BLaER1 (cell line): ENCODE results near the gene SSH3.
A peak's percentile ranks its signal among the peaks of the same experiment; 100 is the strongest.
"Not testable (repeated sequence)": the region's sequence is repeated elsewhere in the genome, so short reads cannot be mapped to it uniquely, and the experiment has no call there.

Experiments
- H3K27ac ChIP-seq: shearing (Covaris generic); formaldehyde crosslinking; 2 replicates; pipeline ENCODE4 v1.8.1; 2022
- H3K27me3 ChIP-seq: shearing (Covaris generic); formaldehyde crosslinking; 2 replicates; pipeline ENCODE4 v1.8.1; 2022
- H3K36me3 ChIP-seq: shearing (Covaris generic); formaldehyde crosslinking; 2 replicates; pipeline ENCODE4 v1.8.1; 2022
- H3K4me1 ChIP-seq: shearing (Covaris generic); formaldehyde crosslinking; 2 replicates; pipeline ENCODE4 v1.8.1; 2022
- H3K4me2 ChIP-seq: shearing (Covaris generic); formaldehyde crosslinking; 2 replicates; pipeline ENCODE4 v1.8.1; 2022
- H3K4me3 ChIP-seq: shearing (Covaris generic); formaldehyde crosslinking; 2 replicates; pipeline ENCODE4 v1.8.1; 2022
- H3K9ac ChIP-seq: shearing (Covaris generic); formaldehyde crosslinking; 2 replicates; pipeline ENCODE4 v1.8.1; 2022
- H3K9me3 ChIP-seq: shearing (Covaris generic); formaldehyde crosslinking; 2 replicates; pipeline ENCODE4 v1.8.1; 2022
- H4K20me1 ChIP-seq: shearing (Covaris generic); formaldehyde crosslinking; 2 replicates; pipeline ENCODE4 v1.8.1; 2022
- Cebpa-rat ChIP-seq: shearing (Covaris generic); IDR thresholded peaks from 2 replicates; pipeline ENCODE4 v1.8.1; 2022

SSH3 gene

GRCh38 chr11:67303132-67303834 lies at the start of gene SSH3:
TSS of gene SSH3 (plus strand) at chr11:67303530. CDS start at chr11:67303626, 96 bp downstream.
- Histone ChIP-seq H3K9ac (peak within 1 kb of the TSS; percentile 91), H3K4me2 (peak within 1 kb of the TSS; percentile 95), H3K4me1 (peaks cover 55% of the 10 kb centered on the region), H3K36me3 (peaks cover 70% of the 10 kb centered on the region), H3K27me3 (no peaks in the 10 kb centered on the region), H4K20me1 (peaks cover 28% of the 10 kb centered on the region), H3K27ac (peak within 1 kb of the TSS; percentile 95), H3K9me3 (no peaks in the 10 kb centered on the region), H3K4me3 (peak within 1 kb of the TSS; percentile 79)
- TF ChIP-seq Cebpa-rat: no peak

- peaks cover 83% of the 10 kb centered on the region for H3K36me3 ChIP-seq
- H3K4me1 ChIP-seq: peaks cover 13% of the 10 kb centered on the region
Measured at GRCh38 chr11:67253872-67254624, 49.3 kb upstream of the SSH3 start.

GRCh38 chr11:67254798-67255197 lies 48.5 kb upstream of the SSH3 start:
- no peaks in the 10 kb centered on the region for H3K9me3 ChIP-seq
- H3K27ac ChIP-seq: no peak overlapping the region
- peak overlapping the region; percentile 19; the same call in 1 of the 2 replicates for H3K9ac ChIP-seq
- TF ChIP-seq Cebpa-rat: no peak
- peaks cover 75% of the 10 kb centered on the region for H3K36me3 ChIP-seq
- no peak overlapping the region for H3K4me3 ChIP-seq
- H3K4me2 ChIP-seq: no peak overlapping the region
- H3K27me3 ChIP-seq: 0 out of 2 replicates have a peak, but pooled peaks cover 3% of the 10 kb centered on the region
- peaks cover 75% of the 10 kb centered on the region for H4K20me1 ChIP-seq
- H3K4me1 ChIP-seq: peaks cover 13% of the 10 kb centered on the region

More at GRCh38 chr11:67253872-67254624, 49.3 kb upstream of the SSH3 start:
- H4K20me1 ChIP-seq: peaks cover 80% of the 10 kb centered on the region
- H3K27ac ChIP-seq: no peak overlapping the region
- TF ChIP-seq Cebpa-rat: no peak
- no peaks in the 10 kb centered on the region for H3K9me3 ChIP-seq
- H3K4me3 ChIP-seq: no peak overlapping the region
- H3K4me2 ChIP-seq: no peak overlapping the region
- H3K27me3 ChIP-seq: no peaks in the 10 kb centered on the region
- 0 out of 2 replicates have a peak overlapping the region, but pooled peaks have one; percentile 19 for H3K9ac ChIP-seq

GRCh38 chr11:67255353-67255752 lies 48.0 kb upstream of the SSH3 start:
- peaks cover 7% of the 10 kb centered on the region for H3K27me3 ChIP-seq
- no peak overlapping the region for H3K4me3 ChIP-seq
- no peaks in the 10 kb centered on the region for H3K9me3 ChIP-seq
- H3K4me2 ChIP-seq: no peak overlapping the region
- peaks cover 69% of the 10 kb centered on the region for H4K20me1 ChIP-seq
- peaks cover 13% of the 10 kb centered on the region for H3K4me1 ChIP-seq
- peak overlapping the region; percentile 19 for H3K9ac ChIP-seq
- H3K27ac ChIP-seq: no peak overlapping the region
- peaks cover 70% of the 10 kb centered on the region for H3K36me3 ChIP-seq
- no peak for TF ChIP-seq Cebpa-rat

GRCh38 chr11:67255864-67256263 lies 47.5 kb upstream of the SSH3 start:
- Histone ChIP-seq H3K4me2 (no peak overlapping the region), H3K4me3 (no peak overlapping the region), H3K4me1 (peaks cover 13% of the 10 kb centered on the region), H3K36me3 (peaks cover 65% of the 10 kb centered on the region), H3K27me3 (peaks cover 13% of the 10 kb centered on the region), H3K9ac (peak overlapping the region; percentile 19; the same call in 1 of the 2 replicates), H3K27ac (no peak overlapping the region), H3K9me3 (no peaks in the 10 kb centered on the region), H4K20me1 (peaks cover 64% of the 10 kb centered on the region)
- TF ChIP-seq Cebpa-rat: no peak

GRCh38 chr11:67256477-67257135 lies 46.7 kb upstream of the SSH3 start:
- 0 out of 2 replicates have a peak overlapping the region, but pooled peaks have one; percentile 5 for H3K9ac ChIP-seq
- no peaks in the 10 kb centered on the region for H3K9me3 ChIP-seq
- H3K4me1 ChIP-seq: peaks cover 18% of the 10 kb centered on the region
- no peak overlapping the region for H3K4me3 ChIP-seq
- H3K36me3 ChIP-seq: peaks cover 57% of the 10 kb centered on the region
- no peak for TF ChIP-seq Cebpa-rat
- peaks cover 56% of the 10 kb centered on the region for H4K20me1 ChIP-seq
- no peak overlapping the region for H3K27ac ChIP-seq
- peaks cover 19% of the 10 kb centered on the region for H3K27me3 ChIP-seq
- H3K4me2 ChIP-seq: peak overlapping the region; percentile 26

- Histone ChIP-seq H3K36me3 (peaks cover 19% of the 10 kb centered on the region), H3K4me3 (no peak overlapping the region), H3K4me2 (no peak overlapping the region), H3K27ac (no peak overlapping the region), H3K27me3 (peaks cover 26% of the 10 kb centered on the region), H3K4me1 (peaks cover 56% of the 10 kb centered on the region), H3K9me3 (no peaks in the 10 kb centered on the region), H4K20me1 (peaks cover 18% of the 10 kb centered on the region), H3K9ac (no peak overlapping the region)
- TF ChIP-seq Cebpa-rat: no peak
Measured at GRCh38 chr11:67260406-67260805, 42.9 kb upstream of the SSH3 start.

- H3K27ac ChIP-seq, H3K9me3 ChIP-seq, H3K4me3 ChIP-seq, H3K9ac ChIP-seq: not testable (repeated sequence)
- H3K4me2 ChIP-seq: peak overlapping the region; percentile 80
- H3K4me1 ChIP-seq: peaks cover 62% of the 10 kb centered on the region
- H3K36me3 ChIP-seq: peaks cover 13% of the 10 kb centered on the region
- peaks cover 13% of the 10 kb centered on the region for H4K20me1 ChIP-seq
- peaks cover 26% of the 10 kb centered on the region for H3K27me3 ChIP-seq
Measured at GRCh38 chr11:67260885-67261639, 42.3 kb upstream of the SSH3 start.

GRCh38 chr11:67261640-67261945 lies 41.7 kb upstream of the SSH3 start:
- H3K4me3 ChIP-seq: peak overlapping the region; percentile 36; the same call in 1 of the 2 replicates

More at GRCh38 chr11:67261640-67261945, 41.7 kb upstream of the SSH3 start:
- Histone ChIP-seq H3K9me3 (no peaks in the 10 kb centered on the region), H3K9ac (no peak overlapping the region; the same call in 1 of the 2 replicates), H3K27ac (no peak overlapping the region), H3K4me2 (peak overlapping the region; percentile 80), H3K27me3 (peaks cover 26% of the 10 kb centered on the region), H3K4me1 (peaks cover 60% of the 10 kb centered on the region), H4K20me1 (peaks cover 9% of the 10 kb centered on the region), H3K36me3 (peaks cover 8% of the 10 kb centered on the region)
- TF ChIP-seq Cebpa-rat: no peak
